Measurements from ENCODE around the gene PIP4P1.
"Not testable (repeated sequence)": the region's sequence is repeated elsewhere in the genome, so short reads cannot be mapped to it uniquely, and the experiment has no call there.

- not testable (repeated sequence) for TF ChIP-seq CTCF, EP300, POLR2AphosphoS5, POLR2A (IDR thresholded peaks at IDR 0.05)
Measured at GRCh38 chr14:20507537-20507936, 46.3 kb upstream of the PIP4P1 start.

Data from gastroesophageal sphincter (tissue), 3 donors.